ENCODE data around the gene ZCCHC7.

- no peak for TF ChIP-seq CTCF (IDR thresholded peaks at IDR 0.05; ENCODE audit: low read depth, low read length, missing input control)
- no peak for TF ChIP-seq REST (IDR thresholded peaks at IDR 0.05)
- TF ChIP-seq SP1 (IDR thresholded peaks at IDR 0.05), result no peak
- TF ChIP-seq TAF1 (conservative IDR thresholded peaks at IDR 0.05), result no peak
- no peak for TF ChIP-seq NR2F2 (IDR thresholded peaks at IDR 0.05)
- no peak for TF ChIP-seq ATF3 (IDR thresholded peaks at IDR 0.05)
- no peak for TF ChIP-seq RAD21 (IDR thresholded peaks at IDR 0.05)
- TF ChIP-seq YY1 (IDR thresholded peaks at IDR 0.05), result no peak
- no peak for TF ChIP-seq MAX (IDR thresholded peaks at IDR 0.05)
- TF ChIP-seq JUND (IDR thresholded peaks at IDR 0.05), result no peak
- no peak for TF ChIP-seq EGR1 (IDR thresholded peaks at IDR 0.05; ENCODE audit: low read depth in 2 of 2)
These were observed 233.4 kb downstream of the ZCCHC7 start for GRCh38 chr9:37353791-37354190.
